GM19395 (cell line): ENCODE data around the gene HOXB1.
"Not testable (repeated sequence)": the region's sequence is repeated elsewhere in the genome, so short reads cannot be mapped to it uniquely, and the experiment has no call there.

Experiments used
- ATAC-seq: cut with Tn5 transposase; IDR thresholded peaks from one replicate; pipeline ENCODE4 v1.9.1; 2021; ENCODE audit warnings: mild to moderate bottlenecking, moderate library complexity; ENCODE audit not compliant: unreplicated experiment

Gene HOXB1

DNA sequence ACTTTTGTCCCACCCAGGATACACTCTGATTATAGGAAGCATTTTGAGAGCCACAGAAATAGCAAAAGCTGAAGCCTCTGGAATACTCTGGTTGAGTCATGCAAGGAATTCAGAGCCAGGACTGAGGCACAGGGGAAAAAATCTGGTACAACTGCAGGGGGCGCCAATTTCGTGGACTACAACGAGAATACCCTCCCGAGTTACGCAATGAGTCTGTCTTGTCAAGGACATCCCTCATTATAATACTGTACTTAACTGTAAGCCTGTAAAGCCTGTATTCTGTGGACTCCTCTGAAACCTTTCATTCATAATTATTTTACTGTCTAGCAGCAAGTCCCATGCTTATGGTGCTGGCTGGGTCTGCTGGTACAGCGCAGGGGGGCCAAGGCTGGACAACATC, 7.8 kb downstream of the HOXB1 start:
- no peak for ATAC-seq

DNA sequence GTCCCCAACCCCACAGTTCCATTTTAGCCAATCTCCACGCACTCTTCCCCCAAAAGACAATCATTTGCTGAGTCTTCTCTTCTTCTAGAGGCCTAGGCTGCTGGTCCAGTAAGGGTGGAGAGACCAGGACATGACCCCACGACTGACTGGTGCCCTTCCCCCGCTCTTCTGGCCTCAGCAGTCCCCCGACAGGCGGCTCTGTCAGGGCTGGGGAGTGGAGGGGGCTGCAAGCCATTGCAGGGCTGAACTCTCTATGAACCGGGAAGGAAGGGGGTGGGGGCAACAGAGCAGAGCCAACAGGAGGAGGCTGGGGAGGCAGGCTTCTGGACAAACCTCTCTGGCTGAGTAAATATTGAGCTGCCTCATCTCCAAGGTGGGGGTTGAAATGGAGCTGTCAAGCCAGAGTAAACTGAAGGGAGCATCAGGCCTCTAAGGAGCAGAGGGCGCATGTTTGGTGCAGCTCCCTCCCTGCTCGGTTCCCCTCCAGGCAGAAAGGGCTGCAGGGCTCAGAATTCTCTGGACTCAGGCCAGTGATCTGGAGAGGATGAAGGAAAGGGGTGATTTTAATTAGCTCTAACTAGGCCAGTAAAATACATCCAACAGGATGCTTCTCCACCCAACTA, 8.7 kb downstream of the HOXB1 start:
- no peak for ATAC-seq

DNA sequence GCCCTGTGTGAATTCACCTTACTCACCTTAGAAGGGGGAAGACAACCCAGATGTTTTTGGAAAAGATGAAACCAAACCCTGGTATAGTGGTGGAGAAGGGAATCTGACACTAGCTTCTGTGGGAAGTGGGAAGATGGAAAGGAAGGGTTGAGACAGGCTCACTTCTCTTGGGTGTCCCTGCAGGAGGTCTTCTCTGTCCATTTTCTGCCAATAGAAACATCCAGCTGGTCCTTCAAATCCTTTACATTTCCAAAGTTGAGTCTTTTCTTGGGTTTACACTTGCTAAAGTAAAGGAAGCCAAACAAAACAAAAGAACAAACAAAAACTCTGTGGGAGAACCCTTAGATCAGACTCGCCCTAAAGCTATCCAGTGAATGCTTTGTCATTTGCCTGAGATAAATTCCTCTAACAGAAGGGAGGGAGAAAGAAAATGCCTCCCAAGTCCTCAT, 10.2 kb downstream of the HOXB1 start:
- no peak for ATAC-seq

DNA sequence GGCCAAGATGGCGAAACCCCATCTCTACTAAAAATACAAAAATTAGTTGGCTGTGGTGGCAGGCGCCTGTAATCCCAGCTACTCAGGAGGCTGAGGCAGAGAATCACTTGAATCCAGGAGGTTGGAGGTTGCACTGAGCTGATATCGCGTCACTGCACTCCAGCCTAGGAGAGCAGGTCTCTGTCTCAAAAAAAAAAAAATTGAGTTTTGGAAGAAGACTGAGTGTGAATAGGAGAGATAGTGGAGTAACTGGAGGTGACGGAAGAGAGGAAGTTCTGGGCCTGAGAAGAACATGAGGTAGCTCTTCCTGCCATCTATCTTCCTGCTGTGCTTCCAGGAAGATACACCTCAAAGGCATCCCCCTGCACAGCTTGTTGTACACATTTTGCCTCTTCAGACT, 11.4 kb downstream of the HOXB1 start:
- no peak for ATAC-seq

DNA sequence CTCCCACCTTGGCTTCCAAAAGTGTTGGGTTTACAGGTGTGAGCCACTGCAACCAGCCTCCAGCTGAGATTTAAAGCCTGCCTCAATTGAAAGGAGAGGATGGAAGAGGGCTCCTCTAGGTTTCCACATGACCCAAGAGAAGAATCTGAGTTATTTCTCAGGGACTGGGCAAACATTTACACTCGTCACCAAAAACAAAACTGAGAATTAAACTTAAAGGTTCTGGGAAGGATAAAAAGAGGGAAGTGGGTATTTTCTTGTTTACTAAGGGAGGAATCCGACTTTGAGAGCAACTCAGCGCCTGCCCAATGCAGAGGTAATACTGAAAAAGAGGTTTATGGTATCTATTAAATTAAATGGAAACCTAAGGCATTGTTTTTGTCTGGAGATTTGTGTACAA, 13.3 kb downstream of the HOXB1 start:
- ATAC-seq = no peak

DNA sequence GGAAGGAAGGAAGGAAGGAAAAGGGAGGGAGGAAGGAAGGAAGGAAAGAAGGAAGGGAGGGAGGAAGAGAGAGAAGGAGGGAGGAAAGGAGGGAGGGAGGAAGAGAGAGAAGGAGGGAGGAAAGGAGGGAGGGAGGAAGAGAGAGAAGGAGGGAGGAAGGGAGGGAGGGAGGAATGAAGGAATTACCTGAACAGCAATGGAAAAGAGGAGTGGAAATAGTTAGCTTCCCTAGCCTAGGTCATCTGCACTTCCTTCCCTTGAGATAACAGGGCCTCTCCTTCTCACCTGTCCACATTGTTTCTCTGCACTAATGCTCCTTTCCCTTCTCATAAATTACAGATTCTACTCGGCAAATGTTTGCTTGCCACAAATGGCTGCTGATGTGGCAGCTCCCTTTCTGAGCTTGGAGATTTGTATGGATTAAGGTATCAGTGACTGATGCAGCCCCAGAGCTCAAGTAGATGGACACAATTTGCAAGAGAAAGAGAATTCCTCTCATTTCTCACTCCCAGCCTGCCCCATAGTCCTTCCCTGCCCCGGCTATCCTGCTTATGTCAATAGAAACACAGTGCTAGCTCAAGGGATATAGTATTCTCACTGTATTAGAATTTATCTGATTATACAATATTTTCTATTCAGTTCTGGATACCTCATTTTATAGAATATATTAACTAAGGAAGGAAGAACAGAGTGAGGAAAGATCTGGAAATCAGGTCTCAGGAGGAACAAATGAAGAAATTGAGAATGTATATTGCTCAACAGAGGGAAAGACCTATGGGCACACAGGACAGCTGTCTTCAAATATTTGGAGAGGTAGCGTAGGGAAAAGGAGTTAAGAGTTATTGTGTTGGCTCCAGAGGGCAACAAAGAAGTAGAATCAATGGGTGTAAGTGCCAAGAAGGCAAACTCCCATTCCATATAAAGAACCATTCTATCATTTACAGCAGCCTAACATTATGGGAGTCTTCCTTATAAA, 14.6 kb downstream of the HOXB1 start:
- no peak for ATAC-seq

DNA sequence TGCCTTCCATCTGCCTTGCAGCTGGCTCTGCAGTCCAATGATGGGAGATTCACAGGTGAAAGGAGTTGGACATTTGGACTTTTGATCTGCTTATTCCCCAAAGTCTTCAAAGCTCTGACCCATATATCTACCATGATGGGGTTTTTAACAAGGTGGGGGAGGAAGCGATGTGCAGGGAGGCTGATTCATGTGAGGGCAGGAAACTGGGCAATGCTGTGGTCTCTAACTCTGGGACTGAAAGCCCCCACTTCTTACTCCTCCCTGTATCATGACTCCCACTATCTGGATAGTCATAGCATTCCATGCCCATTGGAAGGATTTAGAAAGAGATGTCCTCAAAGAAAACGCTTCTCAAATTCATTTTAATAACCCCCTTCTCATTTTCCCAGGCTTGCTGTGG, 16.3 kb downstream of the HOXB1 start:
- ATAC-seq = no peak

DNA sequence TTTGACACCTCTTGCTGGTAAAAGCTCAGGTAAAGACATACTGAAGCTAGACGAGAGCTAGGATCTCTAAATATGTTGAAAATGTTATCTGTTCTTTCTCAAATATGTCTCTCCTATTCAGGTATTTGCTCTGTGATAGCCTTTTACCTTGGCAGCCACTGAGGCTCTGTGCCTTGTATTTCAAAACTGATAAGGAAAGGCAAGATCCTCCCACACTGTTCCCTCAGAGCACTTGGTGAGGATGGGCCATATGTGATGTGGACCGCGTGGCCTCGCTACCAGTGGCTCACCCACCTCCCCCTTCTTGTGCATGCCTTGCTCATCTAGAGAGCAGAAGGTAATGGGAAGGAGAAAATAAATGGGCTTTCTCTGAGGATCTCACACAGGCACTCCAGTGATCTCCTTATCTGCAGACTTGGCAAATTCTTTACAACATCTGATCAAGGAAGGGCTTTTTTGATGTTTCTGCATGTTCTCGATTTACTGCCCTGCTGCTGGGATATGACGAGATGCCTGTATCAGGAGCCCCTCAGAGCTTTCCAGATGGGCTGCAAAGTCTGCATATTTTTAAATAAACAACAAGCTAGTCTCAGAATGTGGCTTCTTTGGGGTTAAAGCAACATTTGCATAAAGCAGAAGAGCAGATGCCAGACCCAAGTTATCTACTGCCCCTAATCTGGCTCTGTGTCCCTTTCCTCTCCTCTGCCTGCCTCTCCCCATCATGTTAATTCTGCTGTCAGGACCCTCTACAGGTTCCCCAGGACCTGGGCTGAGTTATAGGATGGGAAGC, 16.9 kb downstream of the HOXB1 start:
- ATAC-seq = no peak

DNA sequence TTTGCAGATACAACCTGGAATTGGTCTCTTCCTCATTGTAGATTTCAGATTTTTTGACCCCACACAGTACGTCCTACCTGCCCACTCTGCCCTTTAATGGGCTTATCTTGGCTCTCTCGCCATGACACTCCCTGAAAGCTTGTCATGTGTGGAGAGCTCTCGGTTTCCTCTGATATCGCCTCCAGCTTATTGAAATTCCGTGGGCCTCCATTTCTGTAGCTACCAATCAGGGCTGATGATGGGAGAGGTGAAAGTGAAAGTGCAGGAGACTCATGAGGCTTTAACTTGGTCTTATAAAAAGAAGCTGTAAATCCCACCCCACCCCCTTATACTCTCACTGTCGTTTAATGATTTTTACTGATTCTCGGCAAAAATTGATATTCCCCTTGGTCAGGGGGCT, 17.7 kb downstream of the HOXB1 start:
- ATAC-seq = no peak

DNA sequence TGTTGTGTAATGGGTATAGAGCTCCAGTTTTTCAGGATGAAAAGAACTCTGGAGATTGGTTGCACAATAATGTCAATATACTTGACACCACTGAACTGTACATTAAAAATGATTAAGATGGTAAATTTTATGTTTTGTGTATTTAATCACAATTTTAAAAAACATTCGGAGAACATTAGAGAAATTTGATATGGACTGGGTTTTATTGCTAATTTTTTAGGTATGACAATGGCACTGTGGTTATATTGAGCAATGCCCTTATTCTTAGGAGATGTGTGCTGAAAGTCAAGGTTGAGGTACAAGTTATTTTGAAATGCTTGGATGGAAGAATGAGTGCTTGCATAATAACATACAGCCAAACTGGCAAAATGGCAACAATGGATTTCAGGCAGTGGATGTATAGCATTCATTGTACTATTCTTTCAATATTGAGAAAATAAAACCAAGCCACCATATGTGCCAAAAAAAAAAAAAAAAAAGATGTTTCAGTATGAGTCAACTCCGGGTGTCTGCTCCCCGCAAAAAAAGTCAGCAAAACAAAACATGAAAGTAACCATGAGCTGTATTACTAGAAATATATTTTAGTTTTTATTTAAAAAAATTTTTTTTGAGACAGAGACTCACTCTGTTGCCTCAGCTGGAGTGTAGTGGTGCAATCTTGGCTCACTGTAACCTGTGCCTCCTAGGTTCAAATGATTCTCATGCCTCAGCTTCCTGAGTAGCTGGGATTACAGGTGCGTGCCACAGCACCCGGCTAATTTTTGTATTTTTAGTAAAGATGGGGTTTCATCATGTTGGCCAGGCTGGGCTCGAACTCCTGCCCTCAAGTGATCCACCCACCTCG, 19.8 kb downstream of the HOXB1 start:
- peak; percentile 64 for ATAC-seq

DNA sequence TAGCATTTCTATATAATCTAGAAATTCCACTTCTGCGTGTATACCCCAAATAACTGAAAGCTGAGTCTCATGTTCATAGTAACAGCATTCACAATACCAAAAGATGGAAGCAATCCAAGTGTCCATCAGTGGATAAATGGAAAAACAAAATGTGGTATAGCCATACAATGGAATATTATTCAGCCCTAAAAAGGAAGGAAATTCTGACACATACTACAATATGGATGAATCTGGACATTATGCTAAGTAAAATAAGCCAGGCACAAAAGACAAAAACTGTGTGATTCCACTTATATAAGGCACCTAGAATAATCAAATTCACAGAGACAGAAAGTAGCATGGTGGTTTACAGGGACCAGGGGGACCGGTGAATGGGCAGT, 20.4 kb downstream of the HOXB1 start:
- no peak for ATAC-seq

DNA sequence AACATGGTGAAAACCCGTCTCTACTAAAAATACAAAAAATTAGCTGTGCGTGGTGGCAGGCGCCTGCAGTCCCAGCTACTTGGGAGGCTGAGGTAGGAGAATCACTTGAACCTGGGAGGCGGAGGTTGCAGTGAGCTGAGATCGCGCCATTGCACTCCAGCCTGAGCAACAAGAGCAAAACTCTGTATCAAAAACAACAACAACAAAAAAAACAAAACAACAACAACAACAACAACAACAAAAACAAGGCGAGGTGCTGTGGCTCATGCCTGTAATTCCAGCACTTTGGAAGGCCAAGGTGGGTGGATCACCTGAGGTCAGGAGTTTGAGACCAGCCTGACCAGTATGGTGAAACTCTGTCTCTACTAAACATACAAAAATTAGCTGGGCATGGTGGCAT, 21.1 kb downstream of the HOXB1 start:
- ATAC-seq = not testable (repeated sequence)

DNA sequence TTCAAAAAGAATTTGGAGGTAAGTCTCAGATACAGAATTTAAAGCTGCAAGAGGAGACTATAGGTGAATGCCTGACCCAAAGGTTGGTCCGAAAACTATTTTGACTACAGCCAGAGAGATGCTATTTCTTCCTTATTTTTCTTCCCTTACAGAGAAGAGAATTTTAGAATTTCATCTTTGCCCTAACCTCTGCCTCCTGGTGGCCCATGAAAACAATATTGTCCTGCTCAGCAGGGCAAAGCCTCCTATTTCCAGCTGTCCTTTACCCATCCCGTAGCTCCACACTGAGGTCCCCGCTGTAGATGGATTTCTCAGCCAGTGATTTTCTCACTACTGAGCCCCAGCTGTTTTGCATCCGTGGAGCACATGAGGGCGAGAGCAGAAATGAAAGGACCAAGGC, 24.6 kb downstream of the HOXB1 start:
- no peak for ATAC-seq

DNA sequence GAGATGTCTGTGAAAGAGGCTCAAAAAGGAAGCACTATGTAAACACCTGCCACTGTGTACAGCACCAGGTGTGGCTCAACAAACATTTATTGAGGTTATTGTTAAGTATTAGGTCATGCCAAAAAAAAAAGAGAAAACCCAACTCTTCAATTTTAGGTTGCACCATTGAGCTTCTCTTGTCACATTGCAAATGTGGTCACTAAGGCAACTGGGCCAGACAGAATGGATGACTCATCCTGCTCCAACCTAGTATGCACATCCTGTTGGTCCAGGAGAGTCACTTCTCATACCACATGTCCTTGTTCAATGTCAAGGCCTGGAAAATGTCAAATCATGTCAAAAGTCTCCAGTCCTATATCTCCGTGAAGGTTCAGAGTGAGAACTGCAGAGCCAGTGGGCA, 25.0 kb downstream of the HOXB1 start:
- ATAC-seq = peak; percentile 93

DNA sequence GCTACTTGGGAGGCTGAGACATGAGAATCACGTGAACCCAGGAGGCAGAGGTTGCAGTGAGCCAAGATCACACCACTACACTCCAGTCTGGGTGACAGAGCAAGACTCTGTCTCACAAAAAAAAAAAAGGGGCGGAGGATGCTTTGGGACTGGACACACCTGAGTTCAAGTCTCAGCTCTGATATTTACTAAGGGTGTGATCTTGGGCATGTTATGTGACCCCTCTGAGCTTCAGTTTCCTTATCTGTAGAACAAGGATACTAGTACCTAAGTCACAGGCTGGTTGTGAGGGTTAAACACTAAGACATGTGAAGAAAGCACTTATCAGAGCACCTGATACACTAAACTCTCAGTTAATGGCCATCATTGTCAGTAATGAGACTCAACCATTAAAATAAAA, 25.9 kb downstream of the HOXB1 start:
- ATAC-seq = no peak

DNA sequence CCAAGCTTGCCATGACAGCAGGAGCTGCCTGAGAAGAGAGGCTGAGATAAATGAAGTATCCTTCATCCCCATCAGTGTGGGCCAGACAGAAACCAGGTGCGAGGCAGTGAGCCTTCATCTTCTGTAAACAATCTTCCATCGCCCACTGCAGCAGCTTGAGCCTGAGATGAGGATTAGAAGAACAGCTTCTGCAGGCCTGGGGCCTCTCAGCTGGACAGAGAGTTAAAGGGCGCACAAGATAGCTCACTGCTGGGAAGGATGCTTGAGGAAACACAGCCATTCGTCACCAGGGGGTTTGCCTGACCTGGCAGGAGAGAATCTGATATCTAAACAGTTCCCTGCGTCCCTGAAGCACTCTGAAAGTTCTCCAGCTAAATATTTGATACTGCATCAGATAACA, 27.1 kb downstream of the HOXB1 start:
- no peak for ATAC-seq

DNA sequence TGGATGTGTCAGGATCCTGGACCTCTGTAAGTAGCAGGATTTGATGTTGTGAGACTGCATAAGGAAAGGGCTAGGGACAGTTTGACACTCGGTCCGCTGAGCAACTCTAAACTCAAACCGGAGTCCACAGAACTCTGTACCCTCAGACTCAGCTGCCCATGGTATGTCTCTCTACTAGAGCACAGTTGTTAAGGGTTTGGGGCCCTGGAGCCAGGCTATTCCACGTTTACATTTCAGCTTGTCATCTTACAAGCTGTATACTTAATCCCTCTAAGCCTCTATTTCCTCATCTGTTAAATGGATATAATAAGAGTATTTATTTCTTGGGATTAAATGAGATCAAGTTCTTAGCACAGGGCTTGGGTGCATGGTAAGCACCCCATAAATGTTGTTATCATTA, 27.9 kb downstream of the HOXB1 start:
- no peak for ATAC-seq

DNA sequence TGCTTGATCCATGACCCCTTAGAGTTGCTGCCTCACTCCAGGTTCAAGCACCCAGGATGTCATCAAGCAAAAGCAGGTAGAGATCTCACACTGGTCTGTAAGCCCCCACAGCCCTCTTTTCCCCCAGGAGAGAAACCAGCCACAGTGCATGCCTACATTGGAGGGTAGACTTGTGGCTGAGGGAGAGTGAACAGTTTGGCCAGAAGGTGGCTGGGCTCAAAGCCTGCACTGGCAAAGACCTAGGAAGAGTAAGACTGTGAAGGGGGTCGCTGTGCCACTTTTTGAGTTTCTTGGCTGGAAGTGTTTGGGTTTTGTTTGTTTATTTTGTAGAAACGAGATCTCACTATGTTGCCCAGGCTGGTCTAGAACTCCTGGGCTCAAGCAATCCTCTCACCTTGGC, 28.5 kb downstream of the HOXB1 start:
- no peak for ATAC-seq

DNA sequence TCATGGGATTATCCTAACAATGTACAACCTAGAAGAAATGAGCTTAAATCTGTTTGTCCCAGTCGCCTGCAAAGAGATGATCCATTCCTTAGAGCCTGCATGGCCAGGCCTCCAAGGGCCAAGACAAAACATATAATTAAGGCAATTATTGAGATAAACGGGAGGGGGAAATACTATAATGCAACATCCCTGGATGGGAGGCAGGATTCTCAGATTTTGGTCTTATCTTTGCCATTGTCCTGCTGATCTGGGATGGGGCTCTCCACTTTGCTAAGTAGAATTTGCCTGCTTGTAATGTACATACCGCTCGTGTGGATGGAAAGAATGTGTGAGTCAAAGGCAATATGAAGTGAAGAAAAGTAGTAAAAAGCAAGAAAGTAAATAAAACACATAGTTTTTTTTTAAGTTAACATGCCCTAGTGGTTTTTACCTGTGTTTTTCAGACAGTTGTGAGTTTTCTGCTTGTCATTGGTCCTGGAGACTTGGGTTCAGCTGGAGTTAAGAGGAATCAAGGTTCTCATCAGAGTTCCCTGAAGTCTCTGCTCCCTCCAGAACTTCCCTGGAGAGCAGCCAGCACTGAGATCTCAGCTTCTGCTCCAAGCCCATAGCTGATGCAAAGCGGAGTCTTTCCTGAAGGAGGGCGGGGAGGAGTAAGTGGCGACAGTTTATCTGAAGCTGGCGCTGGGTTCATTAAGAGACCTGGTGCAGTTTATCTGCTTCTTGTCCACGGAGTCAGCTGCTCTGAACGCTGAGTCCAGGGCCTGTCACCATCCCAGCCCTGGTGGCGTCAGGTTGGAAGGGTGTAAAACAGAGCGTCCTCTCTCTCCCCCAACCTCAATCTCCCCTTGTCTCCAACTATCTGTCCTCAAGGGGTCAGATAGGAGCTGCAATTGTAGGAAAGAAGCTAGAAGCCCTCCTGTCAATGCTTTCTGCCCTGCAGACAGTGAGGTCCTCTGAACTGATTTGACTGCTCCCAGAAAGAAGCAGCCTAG, 30.1 kb downstream of the HOXB1 start:
- ATAC-seq = no peak
